Activated T-helper 1 cell treated with Interleukin-2 at 50 U/mL for 16 hours (primary cell): ENCODE measurements around the gene MRC2.

Experiments
- DNase-seq: peaks from one replicate; pipeline ENCODE4 v3.0.0-alpha.2; 2020; ENCODE audit warnings: low read depth

Gene MRC2

GRCh38 chr17:62614142-62614541 is 13.3 kb upstream of the MRC2 start:
- DNase-seq, result no peak

- DNase-seq, result no peak
These were observed 12.0 kb upstream of the MRC2 start for GRCh38 chr17:62615503-62615902.

- DNase-seq, result no peak
These were observed 10.2 kb upstream of the MRC2 start for GRCh38 chr17:62616993-62617893.

GRCh38 chr17:62617894-62618472 is 9.5 kb upstream of the MRC2 start:
- no peak for DNase-seq

GRCh38 chr17:62618647-62619416 is 8.6 kb upstream of the MRC2 start:
- no peak for DNase-seq

GRCh38 chr17:62619417-62620155 is 7.9 kb upstream of the MRC2 start:
- no peak for DNase-seq

GRCh38 chr17:62621223-62621622 is 6.2 kb upstream of the MRC2 start:
- no peak for DNase-seq

GRCh38 chr17:62625184-62625869 is 2.1 kb upstream of the MRC2 start:
- no peak for DNase-seq

DNA sequence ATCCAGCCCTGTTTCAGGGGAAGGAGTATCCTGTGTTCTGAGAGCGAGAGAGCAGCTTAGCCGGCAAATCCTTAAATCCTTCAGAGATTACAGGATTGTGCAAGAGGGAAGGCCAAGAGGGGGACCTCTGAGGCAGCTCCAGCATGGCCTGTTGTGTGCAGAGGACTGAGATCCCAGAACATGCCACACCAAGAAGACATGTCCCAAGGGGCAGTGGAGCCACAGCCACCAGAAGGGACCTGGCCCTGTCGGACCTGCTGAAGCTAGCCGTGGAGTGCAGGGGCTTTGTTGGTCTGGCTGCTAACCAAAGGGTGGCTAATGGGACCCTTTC is 1.6 kb upstream of the MRC2 start:
- DNase-seq, result no peak

DNA sequence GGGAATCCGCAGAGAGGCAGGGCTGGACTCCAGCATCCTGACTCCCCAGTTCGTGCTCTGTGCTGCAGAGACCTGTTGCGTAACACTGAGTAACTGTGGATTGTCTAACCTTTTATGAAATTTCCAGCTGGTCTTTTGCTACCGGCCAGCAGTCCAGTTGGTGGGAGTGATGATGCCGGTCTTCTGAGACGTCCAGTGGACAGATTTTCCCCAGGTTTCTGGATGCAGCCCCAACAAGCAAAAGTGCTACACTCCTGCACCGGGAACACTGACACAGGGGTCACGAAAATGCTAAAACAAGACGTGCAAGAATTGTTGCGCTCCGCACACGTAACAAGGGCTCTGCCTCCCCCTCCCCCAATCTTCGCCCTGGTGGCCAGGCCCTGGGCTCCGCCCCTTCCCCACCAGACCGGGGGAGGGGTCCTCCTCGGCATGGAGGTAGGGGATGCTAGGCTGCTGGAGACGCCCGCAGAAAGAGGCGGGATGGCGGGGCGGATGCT is 701 bp upstream of the MRC2 start:
- no peak for DNase-seq

- DNase-seq, result no peak
These were observed 599 bp downstream of the MRC2 start for GRCh38 chr17:62627904-62628633.

GRCh38 chr17:62628831-62629555 is 1.5 kb downstream of the MRC2 start:
- no peak for DNase-seq

DNA sequence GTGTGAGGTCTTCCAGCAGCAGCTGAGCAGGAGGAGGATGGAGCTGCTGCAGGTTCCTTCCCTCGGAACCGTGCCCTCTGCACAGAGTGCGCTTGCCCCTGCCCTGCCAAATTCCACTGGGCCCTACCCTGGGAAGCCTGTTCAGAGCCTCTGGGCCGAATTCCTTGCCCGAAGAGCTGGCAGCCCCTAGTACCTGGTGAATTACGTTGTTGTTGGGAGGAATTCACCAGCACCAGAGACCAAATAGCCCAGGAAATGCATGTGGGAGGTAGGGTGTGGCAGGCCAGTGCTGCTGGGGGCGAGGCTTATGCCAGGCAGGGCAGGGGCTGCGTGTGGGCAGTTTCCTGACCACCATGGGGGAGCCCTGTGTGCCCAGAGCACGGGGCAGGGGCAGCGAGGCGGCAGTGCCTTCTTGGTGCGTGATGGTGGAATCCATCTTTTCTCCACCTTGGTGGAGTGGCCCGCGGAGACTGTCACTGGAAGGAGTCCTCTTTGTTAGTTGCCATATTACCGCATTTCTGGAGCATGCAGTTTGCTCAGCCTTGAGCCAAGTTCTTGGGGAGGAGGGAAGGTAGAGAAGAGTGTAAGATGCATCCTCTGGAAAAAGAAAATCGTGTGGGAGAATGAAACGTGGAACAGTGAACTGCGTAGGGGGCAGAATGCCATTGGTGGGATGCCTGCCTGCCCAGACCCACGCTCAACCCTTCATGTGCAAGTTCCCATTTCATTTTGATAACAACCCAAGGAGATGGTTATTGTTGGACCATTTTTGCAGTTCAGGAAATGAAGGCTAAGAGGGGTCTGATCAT is 2.3 kb downstream of the MRC2 start:
- no peak for DNase-seq

- DNase-seq, result no peak
These were observed 3.1 kb downstream of the MRC2 start for GRCh38 chr17:62630365-62631085.

DNA sequence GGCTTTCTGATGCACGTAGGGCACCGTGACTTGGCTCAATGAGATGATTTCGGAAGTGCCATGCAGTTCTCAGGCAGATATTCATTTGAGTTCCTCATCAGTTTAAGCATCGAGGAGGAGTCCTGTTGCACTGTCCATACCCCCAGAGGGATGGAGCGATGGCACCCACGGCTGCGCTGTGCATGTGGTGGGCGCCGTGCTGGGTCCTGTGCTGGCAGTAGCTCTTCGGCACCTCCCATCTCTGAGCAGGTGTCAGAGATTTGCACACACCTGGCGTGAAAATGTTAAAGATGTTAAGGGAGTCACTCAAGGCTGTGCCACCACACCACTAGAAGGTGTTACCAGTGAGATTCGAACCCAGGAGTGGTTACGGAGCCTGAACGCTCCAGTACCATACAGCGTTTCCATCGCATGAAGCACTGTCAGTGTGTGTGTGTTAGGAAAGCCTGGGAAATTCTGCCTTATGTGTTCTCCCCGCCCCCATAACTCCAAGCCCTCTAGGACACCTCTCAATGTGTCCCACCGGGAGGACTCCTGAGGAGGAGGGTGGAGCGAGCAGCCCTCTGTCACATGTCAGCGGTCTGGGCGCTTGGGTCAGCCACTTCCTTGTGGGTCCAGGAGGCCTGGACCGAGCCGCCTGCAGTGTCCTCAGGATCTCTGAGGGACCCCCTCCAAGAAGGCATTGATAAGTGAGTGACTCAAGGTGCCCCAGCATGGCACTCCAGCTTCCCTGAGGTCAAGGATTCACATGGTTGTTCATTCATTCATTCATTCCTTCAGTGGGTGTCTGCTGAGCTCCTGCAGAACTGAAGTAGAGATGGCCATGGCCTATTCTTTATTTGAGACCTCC is 3.8 kb downstream of the MRC2 start:
- DNase-seq, result no peak

- DNase-seq, result no peak
These were observed 4.8 kb downstream of the MRC2 start for GRCh38 chr17:62631936-62632924.
